Cardiac muscle cell (in vitro differentiated cells and primary cell): ENCODE measurements around the gene COL4A1. TPM values are rescaled to one million over a fixed set of nuclear protein-coding genes. Genes with fewer than 3 reads are reported as not detected.

ENCODE experiments used
- DNase-seq, 2 donors: peaks; one replicate each; pipeline versions ENCODE4 v3.0.0 to v3.0.0-alpha.2; 2010 to 2017; ENCODE audit warnings: low read depth in 1 of 2, low spot score in 1 of 2
- H3K27ac ChIP-seq: fragments of 200-600 bp; sonication (generic); 2 replicates; pipeline ENCODE4 v1.5.1; 2016
- H3K27me3 ChIP-seq: fragments of 200-600 bp; sonication (generic); 2 replicates; pipeline ENCODE4 v1.6.0; 2016; ENCODE audit warnings: control low read depth
- H3K36me3 ChIP-seq: fragments of 200-600 bp; sonication (generic); 2 replicates; pipeline ENCODE4 v1.5.1; 2016; ENCODE audit warnings: control low read depth
- H3K4me1 ChIP-seq: fragments of 200-600 bp; sonication (generic); 2 replicates; pipeline ENCODE4 v1.8.1; 2017; ENCODE audit warnings: low read depth, mild to moderate bottlenecking, mixed run types
- H3K4me3 ChIP-seq: fragments of 200-600 bp; sonication (generic); 2 replicates; pipeline ENCODE4 v1.5.1; 2016; ENCODE audit warnings: mild to moderate bottlenecking
- H3K9me3 ChIP-seq: fragments of 200-600 bp; sonication (generic); 2 replicates; pipeline ENCODE4 v1.5.1; 2017; ENCODE audit warnings: low read depth, mild to moderate bottlenecking, control low read depth
- CTCF ChIP-seq: IDR thresholded peaks from 2 replicates; pipeline ENCODE4 v1.5.1; 2012; ENCODE audit warnings: low read depth, mild to moderate bottlenecking, low read length
- polyA plus RNA-seq: library from polyadenylated mRNA; unstranded; fragments of >200 nt; fragmentation: Nextera tagmentation; extraction: Ambion mirVana; gene quantifications from 2 replicates; pipeline ENCODE4 v1.2.1, GENCODE V29; 2016
- total RNA-seq: library from RNA; depleted of rRNA; stranded (reverse); fragments of >200 nt; gene quantifications from 2 replicates; pipeline ENCODE4 v1.2.3, GENCODE V29; 2016

Gene COL4A1
- total and polyA plus RNA-seq, 2 experiments from 2014 or later, result 73.9 to 171 TPM

- no peak for TF ChIP-seq CTCF
- H3K27me3 ChIP-seq, result no peaks in the 10 kb centered on the region
- H3K36me3 ChIP-seq, result peaks cover 16% of the 10 kb centered on the region
- H3K4me1 ChIP-seq, result no peaks in the 10 kb centered on the region
- no peaks in the 10 kb centered on the region for H3K9me3 ChIP-seq
- no peak overlapping the region for H3K4me3 ChIP-seq
- no peak overlapping the region for H3K27ac ChIP-seq
- DNase-seq, result no peak
Measured at GRCh38 chr13:110206185-110206584, 100.8 kb downstream of the COL4A1 start.

GRCh38 chr13:110201114-110201513 is 105.8 kb downstream of the COL4A1 start:
- Histone ChIP-seq H3K9me3 (no peaks in the 10 kb centered on the region), H3K27me3 (no peaks in the 10 kb centered on the region), H3K27ac (no peak overlapping the region), H3K36me3 (peaks cover 3% of the 10 kb centered on the region), H3K4me1 (peaks cover 5% of the 10 kb centered on the region), H3K4me3 (no peak overlapping the region)
- no peak for DNase-seq
- TF ChIP-seq CTCF, result no peak

GRCh38 chr13:110200276-110200870 is 106.6 kb downstream of the COL4A1 start:
- no peaks in the 10 kb centered on the region for H3K9me3 ChIP-seq
- H3K4me1 ChIP-seq, result peaks cover 5% of the 10 kb centered on the region
- H3K27me3 ChIP-seq, result no peaks in the 10 kb centered on the region
- no peak overlapping the region for H3K4me3 ChIP-seq
- no peak for TF ChIP-seq CTCF
- peaks cover 3% of the 10 kb centered on the region for H3K36me3 ChIP-seq
- no peak overlapping the region for H3K27ac ChIP-seq
- no peak for DNase-seq

GRCh38 chr13:110199046-110199831 is 107.7 kb downstream of the COL4A1 start:
- H3K4me1 ChIP-seq, result peaks cover 5% of the 10 kb centered on the region
- DNase-seq, result no peak
- H3K36me3 ChIP-seq, result no peaks in the 10 kb centered on the region
- H3K27me3 ChIP-seq, result no peaks in the 10 kb centered on the region
- no peak overlapping the region for H3K27ac ChIP-seq
- TF ChIP-seq CTCF, result no peak
- H3K9me3 ChIP-seq, result no peaks in the 10 kb centered on the region
- H3K4me3 ChIP-seq, result no peak overlapping the region

GRCh38 chr13:110197471-110197870 is 109.5 kb downstream of the COL4A1 start:
- Histone ChIP-seq H3K27ac (no peak overlapping the region), H3K36me3 (no peaks in the 10 kb centered on the region)
- TF ChIP-seq CTCF, result no peak

More at GRCh38 chr13:110197471-110197870, 109.5 kb downstream of the COL4A1 start:
- DNase-seq, result no peak
- no peak overlapping the region for H3K4me3 ChIP-seq
- H3K27me3 ChIP-seq, result no peaks in the 10 kb centered on the region
- no peaks in the 10 kb centered on the region for H3K9me3 ChIP-seq
- H3K4me1 ChIP-seq, result peaks cover 5% of the 10 kb centered on the region
